ENCODE measurements around the gene ZNF837.

DNA sequence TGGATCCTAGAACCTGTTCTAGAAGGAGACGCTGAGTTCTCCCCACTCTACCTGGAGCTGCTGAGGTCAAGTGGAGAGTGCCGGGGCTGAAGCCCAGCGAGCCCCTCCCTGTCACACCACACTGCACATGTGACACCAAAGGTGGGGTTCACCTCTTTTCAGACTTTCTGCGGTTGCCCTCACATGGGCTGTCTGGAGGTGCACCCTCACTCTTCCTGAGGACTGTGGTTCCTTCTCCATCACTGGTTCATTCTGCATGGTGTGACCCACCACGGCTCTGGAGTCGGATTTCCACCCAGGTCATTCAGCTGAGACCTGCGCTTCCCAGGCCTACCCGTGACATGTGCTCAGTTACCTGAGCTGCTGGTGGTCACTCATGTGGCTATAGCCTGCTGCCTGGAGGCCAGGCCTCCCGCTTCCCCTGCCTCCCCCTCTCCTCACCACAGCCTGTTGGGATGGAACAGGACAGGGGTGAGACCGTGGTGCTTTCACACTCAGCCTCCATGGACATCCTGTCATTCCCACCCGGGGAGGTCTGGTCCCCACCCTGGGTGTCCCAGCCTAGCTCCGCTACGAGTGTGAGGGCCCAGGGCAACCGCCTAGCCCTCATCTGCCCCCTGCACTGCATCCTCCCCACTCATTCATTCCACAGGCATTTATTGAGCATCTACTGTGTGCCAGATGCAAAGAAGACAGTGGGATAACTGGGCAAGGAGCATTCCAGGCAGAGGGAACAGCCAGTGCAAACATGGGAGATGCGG is 26.9 kb downstream of the ZNF837 start:
- TF ChIP-seq ZNF530 (tag by site-specific recombination; IDR thresholded peaks at IDR 0.05; ENCODE audit: low read depth) = no peak
- no peak for TF ChIP-seq ZNF266 (tag by site-specific recombination; IDR thresholded peaks at IDR 0.05; ENCODE audit: low read depth)
- TF ChIP-seq, protein P1, sequence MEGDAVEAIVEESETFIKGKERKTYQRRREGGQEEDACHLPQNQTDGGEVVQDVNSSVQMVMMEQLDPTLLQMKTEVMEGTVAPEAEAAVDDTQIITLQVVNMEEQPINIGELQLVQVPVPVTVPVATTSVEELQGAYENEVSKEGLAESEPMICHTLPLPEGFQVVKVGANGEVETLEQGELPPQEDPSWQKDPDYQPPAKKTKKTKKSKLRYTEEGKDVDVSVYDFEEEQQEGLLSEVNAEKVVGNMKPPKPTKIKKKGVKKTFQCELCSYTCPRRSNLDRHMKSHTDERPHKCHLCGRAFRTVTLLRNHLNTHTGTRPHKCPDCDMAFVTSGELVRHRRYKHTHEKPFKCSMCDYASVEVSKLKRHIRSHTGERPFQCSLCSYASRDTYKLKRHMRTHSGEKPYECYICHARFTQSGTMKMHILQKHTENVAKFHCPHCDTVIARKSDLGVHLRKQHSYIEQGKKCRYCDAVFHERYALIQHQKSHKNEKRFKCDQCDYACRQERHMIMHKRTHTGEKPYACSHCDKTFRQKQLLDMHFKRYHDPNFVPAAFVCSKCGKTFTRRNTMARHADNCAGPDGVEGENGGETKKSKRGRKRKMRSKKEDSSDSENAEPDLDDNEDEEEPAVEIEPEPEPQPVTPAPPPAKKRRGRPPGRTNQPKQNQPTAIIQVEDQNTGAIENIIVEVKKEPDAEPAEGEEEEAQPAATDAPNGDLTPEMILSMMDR (tag by site-specific recombination; IDR thresholded peaks at IDR 0.05) = no peak
- TF ChIP-seq PRDM1 (tag by site-specific recombination; IDR thresholded peaks at IDR 0.05) = no peak
- TF ChIP-seq, protein P2, sequence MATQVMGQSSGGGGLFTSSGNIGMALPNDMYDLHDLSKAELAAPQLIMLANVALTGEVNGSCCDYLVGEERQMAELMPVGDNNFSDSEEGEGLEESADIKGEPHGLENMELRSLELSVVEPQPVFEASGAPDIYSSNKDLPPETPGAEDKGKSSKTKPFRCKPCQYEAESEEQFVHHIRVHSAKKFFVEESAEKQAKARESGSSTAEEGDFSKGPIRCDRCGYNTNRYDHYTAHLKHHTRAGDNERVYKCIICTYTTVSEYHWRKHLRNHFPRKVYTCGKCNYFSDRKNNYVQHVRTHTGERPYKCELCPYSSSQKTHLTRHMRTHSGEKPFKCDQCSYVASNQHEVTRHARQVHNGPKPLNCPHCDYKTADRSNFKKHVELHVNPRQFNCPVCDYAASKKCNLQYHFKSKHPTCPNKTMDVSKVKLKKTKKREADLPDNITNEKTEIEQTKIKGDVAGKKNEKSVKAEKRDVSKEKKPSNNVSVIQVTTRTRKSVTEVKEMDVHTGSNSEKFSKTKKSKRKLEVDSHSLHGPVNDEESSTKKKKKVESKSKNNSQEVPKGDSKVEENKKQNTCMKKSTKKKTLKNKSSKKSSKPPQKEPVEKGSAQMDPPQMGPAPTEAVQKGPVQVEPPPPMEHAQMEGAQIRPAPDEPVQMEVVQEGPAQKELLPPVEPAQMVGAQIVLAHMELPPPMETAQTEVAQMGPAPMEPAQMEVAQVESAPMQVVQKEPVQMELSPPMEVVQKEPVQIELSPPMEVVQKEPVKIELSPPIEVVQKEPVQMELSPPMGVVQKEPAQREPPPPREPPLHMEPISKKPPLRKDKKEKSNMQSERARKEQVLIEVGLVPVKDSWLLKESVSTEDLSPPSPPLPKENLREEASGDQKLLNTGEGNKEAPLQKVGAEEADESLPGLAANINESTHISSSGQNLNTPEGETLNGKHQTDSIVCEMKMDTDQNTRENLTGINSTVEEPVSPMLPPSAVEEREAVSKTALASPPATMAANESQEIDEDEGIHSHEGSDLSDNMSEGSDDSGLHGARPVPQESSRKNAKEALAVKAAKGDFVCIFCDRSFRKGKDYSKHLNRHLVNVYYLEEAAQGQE (tag by site-specific recombination; IDR thresholded peaks at IDR 0.05) = no peak
- TF ChIP-seq, protein P3, sequence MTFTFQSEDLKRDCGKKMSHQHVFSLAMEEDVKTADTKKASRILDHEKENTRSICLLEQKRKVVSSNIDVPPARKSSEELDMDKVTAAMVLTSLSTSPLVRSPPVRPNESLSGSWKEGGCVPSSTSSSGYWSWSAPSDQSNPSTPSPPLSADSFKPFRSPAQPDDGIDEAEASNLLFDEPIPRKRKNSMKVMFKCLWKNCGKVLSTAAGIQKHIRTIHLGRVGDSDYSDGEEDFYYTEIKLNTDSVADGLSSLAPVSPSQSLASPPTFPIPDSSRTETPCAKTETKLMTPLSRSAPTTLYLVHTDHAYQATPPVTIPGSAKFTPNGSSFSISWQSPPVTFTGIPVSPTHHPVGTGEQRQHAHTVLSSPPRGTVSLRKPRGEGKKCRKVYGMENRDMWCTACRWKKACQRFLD (tag by site-specific recombination; IDR thresholded peaks at IDR 0.05) = no peak

All from HEK293 (cell line).